Measurements from ENCODE around the gene RAVER1.
A peak's percentile ranks its signal among the peaks of the same experiment; 100 is the strongest.

The RAVER1 gene

DNA sequence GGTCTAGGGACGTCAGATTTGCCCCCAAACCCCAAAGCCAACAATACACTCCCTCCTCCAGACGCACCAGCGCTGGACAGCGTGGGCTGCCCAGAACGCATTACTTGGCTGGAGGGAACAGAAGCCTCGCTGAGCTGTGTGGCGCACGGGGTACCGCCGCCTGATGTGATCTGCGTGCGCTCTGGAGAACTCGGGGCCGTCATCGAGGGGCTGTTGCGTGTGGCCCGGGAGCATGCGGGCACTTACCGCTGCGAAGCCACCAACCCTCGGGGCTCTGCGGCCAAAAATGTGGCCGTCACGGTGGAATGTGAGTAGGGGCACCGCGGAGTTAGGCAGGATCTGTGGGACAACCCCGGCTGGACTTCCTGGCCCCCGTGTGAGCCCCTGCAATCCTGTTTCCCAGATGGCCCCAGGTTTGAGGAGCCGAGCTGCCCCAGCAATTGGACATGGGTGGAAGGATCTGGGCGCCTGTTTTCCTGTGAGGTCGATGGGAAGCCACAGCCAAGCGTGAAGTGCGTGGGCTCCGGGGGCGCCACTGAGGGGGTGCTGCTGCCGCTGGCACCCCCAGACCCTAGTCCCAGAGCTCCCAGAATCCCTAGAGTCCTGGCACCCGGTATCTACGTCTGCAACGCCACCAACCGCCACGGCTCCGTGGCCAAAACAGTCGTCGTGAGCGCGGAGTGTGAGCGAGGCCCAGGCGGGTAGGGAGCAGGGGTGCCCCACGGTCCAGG, 39.5 kb downstream of the RAVER1 start:
- no peaks in the 10 kb centered on the region for H3K79me2 ChIP-seq (ENCODE audit: control insufficient read depth, insufficient read depth, low read length, unreplicated experiment)
- H2AFZ ChIP-seq (ENCODE audit: low read length, unreplicated experiment), result no peak overlapping the region
- H3K4me1 ChIP-seq (ENCODE audit: control insufficient read depth, insufficient read depth, low read length, unreplicated experiment), result no peaks in the 10 kb centered on the region

DNA sequence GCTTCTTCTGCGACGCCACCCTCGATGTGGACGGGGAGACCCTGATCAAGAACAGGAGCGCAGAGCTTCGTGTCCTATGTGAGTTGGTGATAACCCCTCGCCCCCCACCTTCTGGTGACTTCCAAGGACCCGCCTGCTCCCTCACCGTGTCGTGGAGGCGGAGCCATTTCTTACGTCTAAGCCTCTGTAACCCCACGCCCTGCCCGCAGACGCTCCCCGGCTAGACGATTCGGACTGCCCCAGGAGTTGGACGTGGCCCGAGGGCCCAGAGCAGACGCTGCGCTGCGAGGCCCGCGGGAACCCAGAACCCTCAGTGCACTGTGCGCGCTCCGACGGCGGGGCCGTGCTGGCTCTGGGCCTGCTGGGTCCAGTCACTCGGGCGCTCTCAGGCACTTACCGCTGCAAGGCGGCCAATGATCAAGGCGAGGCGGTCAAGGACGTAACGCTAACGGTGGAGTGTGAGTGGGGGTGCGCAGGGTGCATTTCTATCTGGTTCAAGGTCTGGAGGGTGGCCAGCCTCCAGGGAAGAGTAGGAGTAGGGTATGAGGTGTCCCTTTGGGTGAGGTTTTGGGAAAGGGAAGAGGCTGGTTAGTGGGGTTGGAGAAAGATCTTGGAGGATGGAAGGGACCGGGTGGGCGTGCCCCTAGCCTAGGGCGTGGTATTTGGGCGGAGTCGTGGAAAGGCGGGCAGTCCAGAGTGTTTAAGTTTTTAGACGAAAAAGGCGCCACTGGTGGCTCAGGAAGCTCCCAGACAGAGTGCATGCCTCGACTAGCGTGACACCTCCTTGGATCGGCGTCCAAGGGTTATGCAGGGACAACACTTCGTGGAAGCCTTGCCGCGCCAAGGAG, 40.3 kb downstream of the RAVER1 start:
- Histone ChIP-seq H3K27me3 (ENCODE audit: insufficient read depth, low read length) (0 out of 2 replicates have a peak, but pooled peaks cover 3% of the 10 kb centered on the region), H3K27ac (ENCODE audit: low read depth, low read length) (no peak overlapping the region), H3K4me1 (ENCODE audit: control insufficient read depth, insufficient read depth, low read length, unreplicated experiment) (no peaks in the 10 kb centered on the region), H3K36me3 (ENCODE audit: insufficient read depth, low read length) (0 out of 2 replicates have a peak, but pooled peaks cover 3% of the 10 kb centered on the region), H3K4me3 (ENCODE audit: low read depth, low read length) (0 out of 2 replicates have a peak overlapping the region, but pooled peaks have one; percentile 12), H3K79me2 (ENCODE audit: control insufficient read depth, insufficient read depth, low read length, unreplicated experiment) (no peaks in the 10 kb centered on the region), H2AFZ (ENCODE audit: low read length, unreplicated experiment) (no peak overlapping the region)

More for the DNA sequence above, 39.5 kb downstream of the RAVER1 start:
- Histone ChIP-seq H3K27ac (ENCODE audit: low read depth, low read length) (no peak overlapping the region), H3K4me3 (ENCODE audit: low read depth, low read length) (no peak overlapping the region), H3K27me3 (ENCODE audit: insufficient read depth, low read length) (0 out of 2 replicates have a peak, but pooled peaks cover 3% of the 10 kb centered on the region), H3K36me3 (ENCODE audit: insufficient read depth, low read length) (0 out of 2 replicates have a peak, but pooled peaks cover 3% of the 10 kb centered on the region)

DNA sequence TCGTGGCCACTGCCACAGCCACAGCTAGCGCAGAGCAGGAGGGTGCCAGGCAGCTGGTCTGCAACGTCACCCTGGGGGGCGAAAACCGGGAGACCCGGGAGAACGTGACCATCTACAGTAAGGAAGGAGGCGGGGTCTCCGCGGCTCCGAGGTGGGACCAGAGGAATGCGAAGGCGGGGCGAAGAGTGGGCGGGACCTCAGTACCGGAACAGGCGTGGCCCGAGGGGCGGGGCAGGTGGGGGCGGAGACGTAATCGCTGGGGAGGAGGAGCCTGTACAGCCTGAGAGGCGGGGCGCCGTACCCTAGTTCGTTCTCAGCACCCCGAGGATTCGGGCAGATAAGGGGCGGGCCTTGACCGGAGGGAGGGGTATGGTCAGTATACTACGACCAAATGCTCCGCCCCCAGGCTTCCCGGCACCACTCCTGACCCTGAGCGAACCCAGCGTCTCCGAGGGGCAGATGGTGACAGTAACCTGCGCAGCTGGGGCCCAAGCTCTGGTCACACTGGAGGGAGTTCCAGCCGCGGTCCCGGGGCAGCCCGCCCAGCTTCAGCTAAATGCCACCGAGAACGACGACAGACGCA, 41.0 kb downstream of the RAVER1 start:
- no peak overlapping the region for H2AFZ ChIP-seq (ENCODE audit: low read length, unreplicated experiment)
- H3K27me3 ChIP-seq (ENCODE audit: insufficient read depth, low read length), result 0 out of 2 replicates have a peak, but pooled peaks cover 3% of the 10 kb centered on the region

DNA sequence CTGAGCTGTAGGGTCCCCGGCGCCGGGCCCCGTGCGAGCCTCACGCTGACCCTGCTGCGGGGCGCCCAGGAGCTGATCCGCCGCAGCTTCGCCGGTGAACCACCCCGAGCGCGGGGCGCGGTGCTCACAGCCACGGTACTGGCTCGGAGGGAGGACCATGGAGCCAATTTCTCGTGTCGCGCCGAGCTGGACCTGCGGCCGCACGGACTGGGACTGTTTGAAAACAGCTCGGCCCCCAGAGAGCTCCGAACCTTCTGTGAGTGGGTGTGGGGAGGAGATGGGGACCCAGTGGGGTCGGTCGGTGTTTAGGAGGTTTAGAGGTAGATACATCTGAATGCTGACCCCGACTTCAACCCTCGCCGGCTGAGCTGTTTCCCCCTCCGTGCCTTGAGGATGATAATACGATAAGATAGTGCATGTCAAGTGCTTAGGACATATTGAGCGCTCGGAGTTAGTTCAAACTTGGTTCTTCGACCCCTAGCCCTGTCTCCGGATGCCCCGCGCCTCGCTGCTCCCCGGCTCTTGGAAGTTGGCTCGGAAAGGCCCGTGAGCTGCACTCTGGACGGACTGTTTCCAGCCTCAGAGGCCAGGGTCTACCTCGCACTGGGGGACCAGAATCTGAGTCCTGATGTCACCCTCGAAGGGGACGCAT, 41.6 kb downstream of the RAVER1 start:
- H3K27ac ChIP-seq (ENCODE audit: low read depth, low read length), result no peak overlapping the region
- 0 out of 2 replicates have a peak, but pooled peaks cover 3% of the 10 kb centered on the region for H3K27me3 ChIP-seq (ENCODE audit: insufficient read depth, low read length)
- H3K36me3 ChIP-seq (ENCODE audit: insufficient read depth, low read length), result 0 out of 2 replicates have a peak, but pooled peaks cover 3% of the 10 kb centered on the region
- no peaks in the 10 kb centered on the region for H3K4me1 ChIP-seq (ENCODE audit: control insufficient read depth, insufficient read depth, low read length, unreplicated experiment)
- H2AFZ ChIP-seq (ENCODE audit: low read length, unreplicated experiment), result peak overlapping the region; percentile 45
- H3K79me2 ChIP-seq (ENCODE audit: control insufficient read depth, insufficient read depth, low read length, unreplicated experiment), result no peaks in the 10 kb centered on the region
- peak overlapping the region; percentile 85 for H3K4me3 ChIP-seq (ENCODE audit: low read depth, low read length)

More for the DNA sequence above, 41.0 kb downstream of the RAVER1 start:
- H3K4me1 ChIP-seq (ENCODE audit: control insufficient read depth, insufficient read depth, low read length, unreplicated experiment), result no peaks in the 10 kb centered on the region
- H3K27ac ChIP-seq (ENCODE audit: low read depth, low read length), result no peak overlapping the region
- no peaks in the 10 kb centered on the region for H3K79me2 ChIP-seq (ENCODE audit: control insufficient read depth, insufficient read depth, low read length, unreplicated experiment)
- H3K4me3 ChIP-seq (ENCODE audit: low read depth, low read length), result peak overlapping the region; percentile 85
- 0 out of 2 replicates have a peak, but pooled peaks cover 3% of the 10 kb centered on the region for H3K36me3 ChIP-seq (ENCODE audit: insufficient read depth, low read length)

DNA sequence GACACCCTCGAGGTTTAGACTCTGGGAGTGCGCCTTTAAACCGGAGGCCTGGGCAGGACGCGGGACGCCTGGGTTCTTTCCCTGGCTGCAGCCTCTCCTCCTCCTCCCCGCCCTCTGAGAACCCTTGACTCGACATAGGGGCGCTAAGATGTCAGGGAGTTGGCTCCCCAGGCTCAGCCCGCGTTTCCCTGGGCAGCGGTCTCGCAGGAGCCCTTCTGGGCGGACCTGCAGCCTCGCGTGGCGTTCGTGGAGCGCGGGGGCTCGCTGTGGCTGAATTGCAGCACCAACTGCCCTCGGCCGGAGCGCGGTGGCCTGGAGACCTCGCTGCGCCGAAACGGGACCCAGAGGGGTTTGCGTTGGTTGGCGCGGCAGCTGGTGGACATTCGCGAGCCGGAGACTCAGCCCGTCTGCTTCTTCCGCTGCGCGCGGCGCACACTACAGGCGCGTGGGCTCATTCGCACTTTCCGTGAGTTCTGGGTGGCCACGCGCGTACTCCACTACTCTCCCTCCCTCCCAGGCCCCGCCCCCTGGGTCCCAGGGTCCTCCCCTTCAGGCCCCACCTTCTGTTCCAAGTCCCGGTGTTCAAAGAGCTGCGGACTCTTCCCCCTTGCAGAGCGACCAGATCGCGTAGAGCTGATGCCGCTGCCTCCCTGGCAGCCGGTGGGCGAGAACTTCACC, 42.3 kb downstream of the RAVER1 start:
- H3K4me3 ChIP-seq (ENCODE audit: low read depth, low read length), result peak overlapping the region; percentile 85
- no peaks in the 10 kb centered on the region for H3K4me1 ChIP-seq (ENCODE audit: control insufficient read depth, insufficient read depth, low read length, unreplicated experiment)
- H2AFZ ChIP-seq (ENCODE audit: low read length, unreplicated experiment), result peak overlapping the region; percentile 45
- H3K36me3 ChIP-seq (ENCODE audit: insufficient read depth, low read length), result 0 out of 2 replicates have a peak, but pooled peaks cover 3% of the 10 kb centered on the region
- H3K79me2 ChIP-seq (ENCODE audit: control insufficient read depth, insufficient read depth, low read length, unreplicated experiment), result no peaks in the 10 kb centered on the region
- no peak overlapping the region for H3K27ac ChIP-seq (ENCODE audit: low read depth, low read length)
- H3K27me3 ChIP-seq (ENCODE audit: insufficient read depth, low read length), result 0 out of 2 replicates have a peak, but pooled peaks cover 3% of the 10 kb centered on the region

DNA sequence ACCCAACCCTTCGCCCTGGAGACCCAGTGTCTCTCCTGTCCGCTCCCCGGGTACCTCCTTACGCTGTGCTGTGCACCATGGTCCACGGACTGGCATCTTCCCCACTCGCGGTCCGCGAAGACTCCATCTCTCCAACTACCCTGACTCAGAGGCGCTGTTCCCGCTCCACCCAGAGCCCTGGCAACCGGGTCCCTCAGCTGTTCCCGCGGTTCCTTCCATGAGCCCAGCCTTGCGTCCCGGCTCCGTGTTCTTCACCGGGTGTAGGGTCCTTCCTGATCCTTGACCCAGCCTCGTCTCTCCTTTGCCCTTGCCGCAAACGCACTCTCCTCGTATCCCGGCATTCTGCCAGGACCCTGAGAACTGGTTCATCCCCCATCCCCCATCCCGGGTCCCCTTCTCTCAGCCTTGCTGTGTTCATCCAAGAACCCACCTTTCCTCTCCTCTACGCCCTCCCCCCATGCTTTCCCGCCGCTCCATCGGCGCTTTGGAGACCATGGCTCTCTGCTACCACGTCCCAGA, 42.9 kb downstream of the RAVER1 start:
- Histone ChIP-seq H3K36me3 (ENCODE audit: insufficient read depth, low read length) (peaks cover 3% of the 10 kb centered on the region; the same call in 1 of the 2 replicates), H3K4me3 (ENCODE audit: low read depth, low read length) (peak overlapping the region; percentile 85), H2AFZ (ENCODE audit: low read length, unreplicated experiment) (peak overlapping the region; percentile 58), H3K27me3 (ENCODE audit: insufficient read depth, low read length) (0 out of 2 replicates have a peak, but pooled peaks cover 3% of the 10 kb centered on the region), H3K79me2 (ENCODE audit: control insufficient read depth, insufficient read depth, low read length, unreplicated experiment) (no peaks in the 10 kb centered on the region), H3K27ac (ENCODE audit: low read depth, low read length) (peak overlapping the region; percentile 13; the same call in 1 of the 2 replicates), H3K4me1 (ENCODE audit: control insufficient read depth, insufficient read depth, low read length, unreplicated experiment) (no peaks in the 10 kb centered on the region)

DNA sequence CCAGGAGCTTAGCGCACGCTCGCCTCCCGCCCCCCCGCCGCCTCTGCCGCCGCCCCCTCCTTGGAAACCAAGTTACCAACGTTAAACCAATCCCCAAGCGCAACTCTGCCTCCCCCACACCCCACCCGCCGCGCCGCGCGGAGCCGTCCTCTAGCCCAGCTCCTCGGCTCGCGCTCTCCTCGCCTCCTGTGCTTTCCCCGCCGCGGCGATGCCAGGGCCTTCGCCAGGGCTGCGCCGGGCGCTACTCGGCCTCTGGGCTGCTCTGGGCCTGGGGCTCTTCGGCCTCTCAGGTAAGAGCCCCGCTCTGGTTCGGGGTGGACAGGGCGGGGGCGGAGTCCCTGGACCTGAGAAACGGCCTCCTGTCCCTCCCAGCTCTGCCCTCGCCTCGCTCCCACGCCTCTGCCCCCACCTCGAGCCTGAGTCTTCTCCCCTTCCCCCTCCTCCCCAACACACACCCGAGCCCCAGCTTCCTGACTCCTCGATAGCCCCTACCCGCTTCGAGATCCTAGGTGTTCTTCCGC, 43.4 kb downstream of the RAVER1 start, which contains the start of gene ICAM5:
Gene ICAM5, plus strand, starts transcription at position 117 of the 521 bp plus-strand sequence. Its CDS starts 92 bp downstream, at position 209.
- Histone ChIP-seq H3K36me3 (ENCODE audit: insufficient read depth, low read length) (peaks cover 3% of the 10 kb centered on the region; the same call in 1 of the 2 replicates), H3K4me3 (ENCODE audit: low read depth, low read length) (peak within 1 kb of the TSS; percentile 85), H2AFZ (ENCODE audit: low read length, unreplicated experiment) (peak within 1 kb of the TSS; percentile 58), H3K79me2 (ENCODE audit: control insufficient read depth, insufficient read depth, low read length, unreplicated experiment) (no peaks in the 10 kb centered on the region), H3K27me3 (ENCODE audit: insufficient read depth, low read length) (0 out of 2 replicates have a peak, but pooled peaks cover 3% of the 10 kb centered on the region), H3K27ac (ENCODE audit: low read depth, low read length) (peak within 1 kb of the TSS; percentile 45; the same call in 1 of the 2 replicates), H3K4me1 (ENCODE audit: control insufficient read depth, insufficient read depth, low read length, unreplicated experiment) (no peaks in the 10 kb centered on the region)

DNA sequence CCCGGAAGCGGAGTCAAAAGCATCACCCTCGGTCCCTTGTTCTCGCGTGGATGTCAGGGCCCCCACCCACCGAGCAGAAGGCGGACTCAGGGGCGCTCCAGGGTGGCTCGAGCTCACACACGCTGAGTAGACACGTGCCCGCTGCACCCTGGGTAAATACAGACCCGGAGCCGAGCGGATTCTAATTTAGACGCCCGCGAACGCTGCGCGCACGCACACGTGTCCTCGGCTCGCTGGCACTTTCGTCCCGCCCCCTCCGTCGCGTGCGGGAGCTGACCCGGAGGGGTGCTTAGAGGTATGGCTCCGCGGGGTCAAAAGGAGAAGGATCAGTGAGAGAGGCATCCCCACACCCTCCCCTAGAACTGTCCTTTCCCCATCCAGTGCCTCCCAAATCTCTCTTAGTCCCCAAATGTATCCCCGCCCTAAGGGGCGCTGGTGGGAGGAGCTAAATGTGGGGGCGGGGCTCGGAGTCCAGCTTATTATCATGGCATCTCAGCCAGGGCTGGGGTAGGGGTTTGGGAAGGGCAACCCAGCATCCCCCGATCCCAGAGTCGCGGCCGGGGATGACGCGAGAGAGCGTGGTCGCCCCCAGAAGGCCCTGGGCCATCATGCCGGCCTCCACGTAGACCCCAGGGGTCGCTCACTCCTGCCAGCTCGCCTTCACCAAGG, 44.0 kb downstream of the RAVER1 start:
- H3K36me3 ChIP-seq (ENCODE audit: insufficient read depth, low read length), result peaks cover 3% of the 10 kb centered on the region; the same call in 1 of the 2 replicates
- H3K27ac ChIP-seq (ENCODE audit: low read depth, low read length), result peak overlapping the region; percentile 45; the same call in 1 of the 2 replicates
- H3K4me3 ChIP-seq (ENCODE audit: low read depth, low read length), result peak overlapping the region; percentile 85
- no peaks in the 10 kb centered on the region for H3K79me2 ChIP-seq (ENCODE audit: control insufficient read depth, insufficient read depth, low read length, unreplicated experiment)
- no peak overlapping the region for H2AFZ ChIP-seq (ENCODE audit: low read length, unreplicated experiment)
- H3K27me3 ChIP-seq (ENCODE audit: insufficient read depth, low read length), result 0 out of 2 replicates have a peak, but pooled peaks cover 3% of the 10 kb centered on the region
- H3K4me1 ChIP-seq (ENCODE audit: control insufficient read depth, insufficient read depth, low read length, unreplicated experiment), result no peaks in the 10 kb centered on the region
